Endometrial microvascular endothelial cells (primary cell): ENCODE results near the gene UBE2D4. TPM values are rescaled to one million over a fixed set of nuclear protein-coding genes. Genes with fewer than 3 reads are reported as not detected.
"Not testable (repeated sequence)": the region's sequence is repeated elsewhere in the genome, so short reads cannot be mapped to it uniquely, and the experiment has no call there.

Source experiments
- in situ Hi-C: cut with HindIII; loops from 2 replicates; pipeline ENCODE4 v1.10.0; 2017; ENCODE audit warnings: low sequenced_read_pairs, low pct_unique_long_range_greater_than_20kb; ENCODE audit errors: inconsistent ontology term
- total RNA-seq: library from RNA; depleted of rRNA; stranded (reverse); fragments of >200 nt; gene quantifications from one replicate; pipeline ENCODE4 v1.2.3, GENCODE V29; 2015; ENCODE audit errors: inconsistent ontology term

Gene UBE2D4
- 24.8 TPM for total RNA-seq

- in situ Hi-C loops: no loop called here
Measured at GRCh38 chr7:43925984-43926797, at the start of gene UBE2D4. Gene UBE2D4 (plus strand): TSS chr7:43926436. CDS start chr7:43926533, 97 bp downstream.

GRCh38 chr7:43876976-43877745, 49.1 kb upstream of the UBE2D4 start:
- in situ Hi-C loops: no loop called here

- in situ Hi-C loops: no loop called here
Measured at GRCh38 chr7:43877968-43878864, 48.0 kb upstream of the UBE2D4 start.

- in situ Hi-C loops: no loop called here
Measured at GRCh38 chr7:43878867-43879266, 47.4 kb upstream of the UBE2D4 start.

- in situ Hi-C loops: no loop called here
Measured at GRCh38 chr7:43879477-43879876, 46.8 kb upstream of the UBE2D4 start.

- in situ Hi-C loops: no loop called here
Measured at GRCh38 chr7:43880596-43880995, 45.6 kb upstream of the UBE2D4 start.

- in situ Hi-C loops: no loop called here
Measured at GRCh38 chr7:43884209-43884608, 42.0 kb upstream of the UBE2D4 start.

- in situ Hi-C loops: no loop called here
Measured at GRCh38 chr7:43884617-43885016, 41.6 kb upstream of the UBE2D4 start.

GRCh38 chr7:43888993-43889945, 37.0 kb upstream of the UBE2D4 start:
- in situ Hi-C loops: no loop called here

- in situ Hi-C loops: no loop called here
Measured at GRCh38 chr7:43890468-43890867, 35.8 kb upstream of the UBE2D4 start.

GRCh38 chr7:43891069-43891955, 34.9 kb upstream of the UBE2D4 start:
- in situ Hi-C loops: no loop called here

- in situ Hi-C loops: no loop called here
Measured at GRCh38 chr7:43895847-43896415, 30.3 kb upstream of the UBE2D4 start.

- in situ Hi-C loops: not testable (repeated sequence)
Measured at GRCh38 chr7:43898571-43898970, 27.7 kb upstream of the UBE2D4 start.

GRCh38 chr7:43902542-43903054, 23.6 kb upstream of the UBE2D4 start:
- in situ Hi-C loops: no loop called here

- in situ Hi-C loops: no loop called here
Measured at GRCh38 chr7:43904533-43905208, 21.6 kb upstream of the UBE2D4 start.
